NB4 (cell line): ENCODE results near the gene ST3GAL5.

Experiments
- DNase-seq: peaks from one replicate; pipeline ENCODE4 v3.0.0; 2010; ENCODE audit warnings: low read depth
- H3K4me3 ChIP-seq: one replicate; pipeline ENCODE4 v1.5.1; 2011; ENCODE audit warnings: mild to moderate bottlenecking, low read depth, low read length, moderate library complexity
- MYC ChIP-seq: IDR thresholded peaks from 2 replicates; pipeline ENCODE4 v1.6.1; 2011; ENCODE audit warnings: low read depth, low read length
- POLR2A ChIP-seq: IDR thresholded peaks from 2 replicates; pipeline ENCODE4 v1.6.1; 2011; ENCODE audit warnings: mild to moderate bottlenecking; ENCODE audit not compliant: insufficient read length; ENCODE audit errors: extremely low read depth
- TF ChIP-seq, protein P1 (sequence below): IDR thresholded peaks from one replicate; pipeline ENCODE4 v1.5.1; 2012; ENCODE audit warnings: low read depth, low read length
- TF ChIP-seq, protein P2 (sequence below): IDR thresholded peaks from 2 replicates; pipeline ENCODE4 v1.6.1; 2011; ENCODE audit warnings: low read depth, low read length

Gene ST3GAL5

DNA sequence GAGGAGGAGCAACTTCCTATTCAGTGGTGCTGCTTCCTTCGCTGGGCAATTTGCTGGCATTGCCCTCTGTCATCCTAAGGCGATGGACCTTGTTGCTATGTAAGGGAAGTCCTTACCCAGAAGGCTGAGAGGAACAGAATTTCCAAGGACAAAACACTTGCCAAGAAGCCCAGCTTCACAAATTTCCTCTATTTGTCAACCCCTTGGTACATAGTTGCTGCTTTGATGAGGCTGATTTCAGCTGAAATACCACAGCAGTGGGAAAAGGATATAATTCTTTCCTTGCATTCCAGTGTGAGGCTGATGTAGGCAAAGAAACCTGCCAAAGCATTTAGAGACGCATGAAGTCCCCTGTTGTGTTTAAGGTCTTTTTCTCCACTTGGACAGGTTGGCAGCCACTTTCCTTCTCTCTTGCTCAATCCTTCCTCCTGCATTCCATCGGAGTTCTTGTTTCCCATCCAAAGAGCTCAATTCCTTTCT, 16.4 kb upstream of the ST3GAL5 start:
- no peak overlapping the region for H3K4me3 ChIP-seq
- TF ChIP-seq, protein P1, sequence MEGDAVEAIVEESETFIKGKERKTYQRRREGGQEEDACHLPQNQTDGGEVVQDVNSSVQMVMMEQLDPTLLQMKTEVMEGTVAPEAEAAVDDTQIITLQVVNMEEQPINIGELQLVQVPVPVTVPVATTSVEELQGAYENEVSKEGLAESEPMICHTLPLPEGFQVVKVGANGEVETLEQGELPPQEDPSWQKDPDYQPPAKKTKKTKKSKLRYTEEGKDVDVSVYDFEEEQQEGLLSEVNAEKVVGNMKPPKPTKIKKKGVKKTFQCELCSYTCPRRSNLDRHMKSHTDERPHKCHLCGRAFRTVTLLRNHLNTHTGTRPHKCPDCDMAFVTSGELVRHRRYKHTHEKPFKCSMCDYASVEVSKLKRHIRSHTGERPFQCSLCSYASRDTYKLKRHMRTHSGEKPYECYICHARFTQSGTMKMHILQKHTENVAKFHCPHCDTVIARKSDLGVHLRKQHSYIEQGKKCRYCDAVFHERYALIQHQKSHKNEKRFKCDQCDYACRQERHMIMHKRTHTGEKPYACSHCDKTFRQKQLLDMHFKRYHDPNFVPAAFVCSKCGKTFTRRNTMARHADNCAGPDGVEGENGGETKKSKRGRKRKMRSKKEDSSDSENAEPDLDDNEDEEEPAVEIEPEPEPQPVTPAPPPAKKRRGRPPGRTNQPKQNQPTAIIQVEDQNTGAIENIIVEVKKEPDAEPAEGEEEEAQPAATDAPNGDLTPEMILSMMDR = no peak
- TF ChIP-seq, protein P2, sequence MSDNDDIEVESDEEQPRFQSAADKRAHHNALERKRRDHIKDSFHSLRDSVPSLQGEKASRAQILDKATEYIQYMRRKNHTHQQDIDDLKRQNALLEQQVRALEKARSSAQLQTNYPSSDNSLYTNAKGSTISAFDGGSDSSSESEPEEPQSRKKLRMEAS = no peak
- TF ChIP-seq MYC = no peak
- no peak for DNase-seq

DNA sequence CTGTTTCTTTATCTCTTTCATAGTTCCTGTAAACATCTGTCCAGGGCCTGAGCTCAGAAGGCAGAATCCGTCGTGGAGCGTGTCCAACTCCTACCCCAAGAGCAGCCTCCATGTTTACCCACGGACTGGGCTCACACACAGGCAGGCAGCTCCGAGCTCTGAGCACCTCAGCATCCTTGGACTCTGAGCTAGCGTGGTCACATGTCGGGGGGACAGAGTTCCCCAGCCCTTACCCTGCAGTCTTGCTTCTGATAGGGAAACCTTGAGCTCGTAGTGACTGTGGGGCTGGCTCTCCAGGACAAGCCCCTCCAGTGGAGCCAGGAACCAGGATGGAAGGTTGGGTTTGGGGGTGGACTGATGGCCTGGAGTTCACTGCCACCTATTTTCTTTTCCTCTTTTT, 15.1 kb upstream of the ST3GAL5 start:
- no peak for DNase-seq

DNA sequence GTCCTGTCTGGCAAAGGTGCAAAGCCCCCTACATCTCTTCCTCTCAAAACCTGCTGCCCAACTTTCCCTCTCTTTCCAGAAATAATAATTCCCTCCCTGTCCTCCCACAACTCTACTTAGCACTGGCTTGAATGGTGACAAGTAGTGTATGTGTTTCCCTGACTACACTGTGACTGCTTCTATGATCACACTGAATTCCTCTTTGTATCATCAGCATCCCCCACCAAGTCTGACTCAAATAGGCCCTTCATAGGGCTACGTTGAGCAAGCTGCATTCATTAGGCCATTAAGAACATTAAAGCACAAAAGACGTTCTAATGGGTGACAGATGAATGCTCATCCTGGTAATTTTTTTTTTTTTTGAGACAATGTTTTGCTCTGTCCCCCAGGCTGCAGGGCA, 13.7 kb upstream of the ST3GAL5 start:
- TF ChIP-seq MYC (no peak), POLR2A (no peak)
- TF ChIP-seq, protein P2 = no peak
- TF ChIP-seq, protein P1 = no peak
- H3K4me3 ChIP-seq = no peak overlapping the region
- DNase-seq = no peak

More for the DNA sequence above, 15.1 kb upstream of the ST3GAL5 start:
- H3K4me3 ChIP-seq = no peak overlapping the region
- TF ChIP-seq, protein P1 = no peak
- TF ChIP-seq MYC (no peak), POLR2A (no peak)
- TF ChIP-seq, protein P2 = no peak

DNA sequence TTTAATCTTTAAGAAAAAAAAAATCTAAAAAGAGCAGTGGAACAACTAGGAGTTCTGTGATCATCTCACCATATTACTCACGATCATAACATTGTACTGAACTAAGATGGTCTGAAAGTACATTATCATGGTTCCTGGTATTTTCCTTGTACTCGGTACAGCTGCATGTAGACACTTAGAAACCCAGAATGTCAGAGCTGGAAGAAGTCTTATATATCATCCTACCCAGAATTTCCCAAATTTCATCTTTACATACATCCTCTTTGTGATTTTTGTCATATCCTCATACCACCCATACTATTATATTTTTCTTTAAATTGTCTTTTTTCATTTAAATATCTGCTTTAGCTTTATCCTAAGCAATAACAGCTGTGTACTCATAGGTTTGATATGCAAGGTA, 12.4 kb upstream of the ST3GAL5 start:
- no peak overlapping the region for H3K4me3 ChIP-seq
- TF ChIP-seq POLR2A (no peak), MYC (no peak)
- TF ChIP-seq, protein P2 = no peak
- no peak for DNase-seq

DNA sequence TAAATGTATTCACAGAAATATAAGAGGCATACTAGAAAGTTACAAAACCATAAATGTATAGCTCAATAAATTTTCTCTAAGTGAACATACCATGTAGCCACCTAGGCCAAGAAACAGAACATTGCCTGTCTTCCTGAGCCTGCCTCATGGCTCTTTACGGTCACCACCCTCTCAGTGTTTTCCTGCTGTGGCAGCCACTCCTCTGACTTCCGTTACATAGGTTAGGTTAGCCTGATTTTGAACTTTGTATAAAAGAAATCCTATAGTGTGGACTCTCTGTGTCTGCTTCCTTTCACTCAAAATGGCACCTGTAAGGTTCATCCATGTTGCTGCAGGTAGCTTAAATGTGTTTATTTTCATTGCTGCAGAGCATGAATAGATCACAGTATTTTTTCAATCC, 11.6 kb upstream of the ST3GAL5 start:
- no peak for DNase-seq
- no peak overlapping the region for H3K4me3 ChIP-seq
- TF ChIP-seq POLR2A = no peak

DNA sequence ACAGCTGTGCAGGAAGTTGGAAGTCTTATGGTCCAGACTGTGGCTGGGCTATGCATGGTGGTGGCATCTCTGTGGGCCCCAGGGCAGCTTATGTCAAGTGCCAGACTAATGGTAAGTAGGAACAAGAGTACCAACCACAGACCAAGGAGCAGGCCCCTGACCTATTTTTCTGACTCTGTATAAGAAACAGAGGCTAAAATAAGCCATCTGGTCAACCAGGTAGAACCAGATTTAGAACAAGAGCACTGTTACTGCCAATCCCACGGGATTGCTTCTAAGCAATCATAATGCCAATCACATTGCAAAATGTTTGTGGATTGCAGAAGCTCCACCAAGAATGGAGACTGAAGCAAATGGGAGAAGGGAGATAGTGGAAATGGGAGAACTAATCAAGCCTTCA, 11.1 kb upstream of the ST3GAL5 start:
- TF ChIP-seq, protein P2 = no peak
- TF ChIP-seq POLR2A = no peak
- no peak for TF ChIP-seq MYC
- TF ChIP-seq, protein P1 = no peak
- H3K4me3 ChIP-seq = no peak overlapping the region

DNA sequence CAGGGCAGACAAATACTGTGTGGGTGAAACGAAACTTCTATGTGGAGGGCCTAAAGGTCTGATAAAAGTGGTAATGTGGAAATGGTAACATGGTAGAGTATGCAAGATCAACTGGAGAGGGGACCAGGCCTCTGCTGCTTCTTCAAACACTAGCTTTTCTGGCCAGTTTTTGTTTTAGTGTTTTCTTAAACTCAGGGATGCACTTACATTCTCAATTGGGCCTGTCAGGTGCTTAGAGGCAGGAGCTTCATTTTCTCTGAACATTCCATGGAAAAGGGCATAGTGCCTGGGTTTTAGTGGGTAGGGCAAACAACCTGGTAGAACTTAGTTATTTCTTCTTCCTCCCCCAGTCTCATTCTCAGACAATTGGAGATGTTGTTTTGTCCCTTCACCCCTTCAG, 10.5 kb upstream of the ST3GAL5 start:
- TF ChIP-seq, protein P1 = no peak
- TF ChIP-seq, protein P2 = no peak
- TF ChIP-seq MYC (no peak), POLR2A (no peak)

More for the DNA sequence above, 11.1 kb upstream of the ST3GAL5 start:
- no peak for DNase-seq

More for the DNA sequence above, 10.5 kb upstream of the ST3GAL5 start:
- no peak overlapping the region for H3K4me3 ChIP-seq
- no peak for DNase-seq
